Islet of Langerhans (tissue), 1 donor: Measurements from ENCODE around the gene DKC1.

Experiments used
- FAIRE-seq: peaks from one replicate; lab custom pipeline; 2011; peaks lifted over from hg19 to GRCh38; lab: Jason Lieb, UNC

The DKC1 gene

GRCh38 chrX:154738011-154738738 is 24.5 kb upstream of the DKC1 start:
- FAIRE-seq = no peak

DNA sequence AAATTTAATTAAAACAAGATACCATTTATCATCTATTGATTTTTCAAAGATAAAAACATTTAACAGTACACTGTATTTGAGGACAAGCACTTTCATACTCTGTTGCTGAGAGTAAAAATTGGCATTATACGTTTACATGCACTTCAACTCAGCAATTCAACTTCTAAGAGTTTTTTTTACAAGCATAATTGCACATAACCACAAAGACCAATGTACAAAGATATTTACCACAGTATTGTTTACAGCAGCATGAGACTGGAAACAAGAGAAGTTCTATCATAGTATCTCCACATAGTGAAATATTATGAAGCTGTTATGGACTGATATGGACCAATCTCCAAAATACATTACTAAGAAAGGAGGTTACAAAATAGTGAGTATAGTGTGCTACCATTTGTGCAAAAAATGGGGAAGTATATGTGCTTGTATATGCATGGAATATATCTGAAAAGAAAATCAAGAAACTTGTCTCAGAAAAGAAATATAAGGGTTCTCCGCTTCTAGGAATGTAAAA is 22.7 kb upstream of the DKC1 start:
- FAIRE-seq = no peak

- FAIRE-seq = no peak
Measured at GRCh38 chrX:154742613-154743012, 20.1 kb upstream of the DKC1 start.

DNA sequence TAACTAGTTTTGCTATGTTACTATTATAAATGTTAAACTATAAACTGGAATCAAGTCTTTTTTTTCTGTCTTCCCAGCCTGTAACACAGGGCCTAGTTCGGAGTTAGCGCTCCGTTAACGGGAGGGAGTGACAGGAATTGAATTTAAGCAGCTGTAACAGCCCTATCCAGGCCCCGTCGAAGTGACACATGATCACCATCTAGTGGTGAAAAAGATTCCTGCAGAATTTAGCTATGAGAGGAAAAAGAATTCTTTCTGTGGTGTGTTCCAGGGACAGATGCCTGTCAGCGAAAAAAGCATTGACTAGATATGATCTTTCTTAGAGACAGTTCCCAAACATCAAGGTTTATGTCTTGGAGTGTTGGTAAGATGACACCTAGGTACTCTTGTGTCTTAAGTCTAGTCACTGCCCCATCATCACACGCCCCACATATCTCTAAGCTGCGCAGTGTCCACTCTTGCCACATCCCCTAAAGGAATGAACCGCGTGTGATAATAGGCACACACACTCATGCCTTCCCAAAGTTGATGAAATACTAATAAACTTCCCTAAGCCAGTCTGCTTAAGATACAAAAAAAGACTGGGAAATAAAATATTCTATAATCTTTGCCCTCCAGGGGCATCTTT is 13.8 kb upstream of the DKC1 start:
- peak; percentile 60 for FAIRE-seq

DNA sequence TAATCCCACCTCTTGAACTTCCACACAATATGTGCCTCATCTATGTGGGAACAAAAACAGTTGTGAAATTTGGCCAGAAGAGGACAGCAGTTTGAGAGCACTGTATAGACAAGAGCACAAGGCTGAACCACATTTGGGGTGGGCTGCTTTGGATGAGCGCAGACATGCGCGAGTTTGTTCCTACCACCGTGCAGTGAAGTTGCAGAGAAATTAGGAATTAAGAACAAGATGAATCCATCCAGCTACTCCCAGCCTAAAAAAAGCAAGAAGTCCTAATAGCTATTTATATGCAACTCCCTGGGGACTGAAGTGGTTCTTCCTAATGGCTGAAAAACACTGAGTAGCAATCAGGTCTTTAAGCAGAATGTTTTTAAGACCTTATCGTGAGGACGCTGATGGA is 12.8 kb upstream of the DKC1 start:
- no peak for FAIRE-seq

DNA sequence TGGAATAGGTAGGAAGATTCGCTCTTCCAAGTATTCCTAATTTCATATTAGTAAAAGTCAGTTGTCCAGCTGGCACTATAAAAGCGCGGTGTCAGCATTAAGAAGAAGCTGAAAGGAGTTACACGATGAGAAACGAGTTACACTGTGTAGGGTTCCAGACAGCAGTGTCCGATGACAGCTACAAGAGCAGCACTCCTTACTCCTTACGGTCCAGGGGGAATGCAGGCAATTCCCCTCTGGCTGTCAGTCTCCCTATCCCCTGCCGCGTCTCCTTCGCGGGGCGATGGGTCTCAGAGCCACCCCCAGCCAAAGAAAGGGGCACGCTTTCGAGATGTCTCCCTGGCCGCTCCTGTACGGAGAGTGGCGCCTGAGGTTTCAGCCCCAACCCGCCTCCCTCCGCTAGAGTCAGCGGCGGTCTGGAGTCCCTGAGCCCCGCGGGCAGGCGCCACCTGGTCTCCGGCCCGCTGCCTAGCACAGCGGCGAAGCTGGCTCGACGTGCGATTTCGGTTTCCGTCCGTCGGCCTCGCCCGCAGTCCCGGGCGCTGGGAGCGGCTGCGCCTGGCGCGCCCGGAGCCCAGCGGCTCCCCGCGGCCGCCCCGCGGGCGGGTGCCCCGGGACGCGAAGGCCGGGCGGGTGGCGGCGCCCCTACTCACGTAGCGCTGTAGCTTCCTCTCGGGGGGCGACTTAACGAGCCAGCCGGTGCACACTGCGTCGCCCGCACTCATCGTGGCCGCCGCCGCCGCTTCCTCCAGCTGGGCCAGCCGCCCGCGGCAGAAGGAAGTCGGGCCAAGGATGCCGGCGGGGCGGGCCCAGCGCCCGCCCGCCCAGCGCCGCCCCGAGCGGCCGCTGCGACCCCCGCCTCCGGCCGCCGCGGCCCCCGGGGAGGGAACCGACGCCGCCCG is 12.1 kb upstream of the DKC1 start, which contains the start of gene GAB3:
TSS of gene GAB3 (minus strand) at position 777 of the 902 bp plus-strand sequence. CDS start at position 725, 52 bp downstream.
- FAIRE-seq = no peak

DNA sequence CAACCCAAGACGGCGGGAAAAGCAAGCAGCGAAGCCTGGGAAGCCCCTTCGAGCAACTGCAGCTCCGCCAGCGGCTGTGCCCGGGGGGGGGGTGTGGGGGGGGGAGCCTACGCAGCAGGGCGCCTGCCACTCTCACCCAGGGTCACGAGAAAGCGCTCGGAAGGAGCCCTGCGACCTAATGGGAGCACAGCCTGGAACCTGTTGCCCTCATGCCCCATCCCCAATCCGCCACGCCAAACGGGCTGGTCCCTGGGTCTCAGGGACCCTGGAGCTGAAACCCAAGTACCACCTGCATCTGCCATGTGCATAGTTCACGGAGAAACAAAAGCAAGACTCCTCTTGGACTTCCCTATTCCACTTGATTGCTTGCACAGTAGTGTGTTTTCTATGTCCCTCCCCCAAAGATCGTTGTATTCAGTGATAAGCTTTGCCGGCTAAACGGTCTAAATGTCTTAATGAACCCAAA is 11.4 kb upstream of the DKC1 start:
- no peak for FAIRE-seq

GRCh38 chrX:154751669-154752271 is 10.9 kb upstream of the DKC1 start:
- no peak for FAIRE-seq

GRCh38 chrX:154758696-154759095 is 4.0 kb upstream of the DKC1 start:
- FAIRE-seq = no peak

DNA sequence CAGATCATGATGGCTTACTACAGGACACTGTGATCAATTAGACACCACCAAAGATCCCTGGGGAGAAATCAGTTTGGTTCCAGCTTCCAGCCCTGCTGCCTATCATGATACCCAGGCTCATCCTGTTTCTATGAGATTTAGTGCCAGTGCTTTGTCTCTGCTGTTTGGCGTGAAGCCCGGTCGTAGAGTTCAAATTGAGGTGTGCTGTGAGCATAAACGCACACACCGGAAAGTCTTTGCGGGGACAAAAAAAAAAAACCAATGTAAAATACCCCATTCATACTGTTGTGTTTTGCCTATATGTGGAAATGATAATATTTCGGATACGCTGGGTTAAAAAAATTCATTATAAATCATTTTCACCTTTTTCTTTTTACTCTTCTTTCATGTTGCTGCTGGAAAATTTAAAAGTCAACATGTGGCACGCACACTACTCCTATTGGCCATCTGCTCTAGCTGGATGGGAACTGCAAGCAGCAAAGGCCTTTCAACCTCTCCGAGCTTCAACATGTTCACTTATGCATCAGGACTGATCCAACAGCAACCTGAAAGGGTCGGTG is 607 bp upstream of the DKC1 start:
- FAIRE-seq = no peak

GRCh38 chrX:154774622-154775021 is 12.0 kb downstream of the DKC1 start:
- FAIRE-seq = no peak

GRCh38 chrX:154775419-154776349 is 13.0 kb downstream of the DKC1 start:
- FAIRE-seq = no peak

DNA sequence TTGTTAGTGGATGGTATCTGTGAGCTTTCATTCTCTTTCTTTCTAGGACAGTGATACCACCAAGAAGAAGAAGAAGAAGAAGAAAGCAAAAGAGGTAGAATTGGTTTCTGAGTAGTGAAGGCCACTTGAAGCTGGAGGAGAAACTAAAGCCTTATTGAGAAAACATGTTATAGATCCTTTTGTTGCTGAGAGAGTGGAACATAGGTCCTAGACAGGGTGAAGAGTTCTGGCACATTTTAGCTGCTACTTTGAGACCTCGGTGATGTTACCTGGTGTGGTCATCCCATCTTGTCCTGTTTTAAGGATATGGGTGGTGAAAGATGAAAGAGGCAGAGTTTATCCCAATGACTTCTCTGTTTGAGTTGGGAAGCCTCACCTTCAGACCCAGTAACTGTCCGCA is 14.1 kb downstream of the DKC1 start:
- no peak for FAIRE-seq

DNA sequence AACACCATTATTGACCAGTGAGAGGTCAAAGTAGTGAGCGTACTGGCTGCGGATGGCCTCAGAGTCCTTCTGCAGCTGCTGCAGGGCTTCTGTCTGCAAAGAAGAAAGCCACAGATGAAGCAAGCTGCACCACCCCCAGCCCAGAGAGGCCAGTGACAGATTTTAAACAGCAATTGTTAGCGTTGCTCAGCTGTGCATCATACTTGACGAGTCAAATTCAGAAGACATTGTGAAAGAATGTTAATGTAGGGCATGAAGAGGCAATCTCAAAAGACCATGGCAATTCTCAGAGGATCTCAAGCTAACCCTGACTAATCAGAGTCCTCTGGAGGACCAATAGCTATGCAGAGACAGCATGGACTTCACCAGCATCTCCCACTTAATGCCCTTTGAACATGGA is 16.6 kb downstream of the DKC1 start:
- FAIRE-seq = no peak

GRCh38 chrX:154780968-154781367 is 18.3 kb downstream of the DKC1 start:
- FAIRE-seq = no peak

DNA sequence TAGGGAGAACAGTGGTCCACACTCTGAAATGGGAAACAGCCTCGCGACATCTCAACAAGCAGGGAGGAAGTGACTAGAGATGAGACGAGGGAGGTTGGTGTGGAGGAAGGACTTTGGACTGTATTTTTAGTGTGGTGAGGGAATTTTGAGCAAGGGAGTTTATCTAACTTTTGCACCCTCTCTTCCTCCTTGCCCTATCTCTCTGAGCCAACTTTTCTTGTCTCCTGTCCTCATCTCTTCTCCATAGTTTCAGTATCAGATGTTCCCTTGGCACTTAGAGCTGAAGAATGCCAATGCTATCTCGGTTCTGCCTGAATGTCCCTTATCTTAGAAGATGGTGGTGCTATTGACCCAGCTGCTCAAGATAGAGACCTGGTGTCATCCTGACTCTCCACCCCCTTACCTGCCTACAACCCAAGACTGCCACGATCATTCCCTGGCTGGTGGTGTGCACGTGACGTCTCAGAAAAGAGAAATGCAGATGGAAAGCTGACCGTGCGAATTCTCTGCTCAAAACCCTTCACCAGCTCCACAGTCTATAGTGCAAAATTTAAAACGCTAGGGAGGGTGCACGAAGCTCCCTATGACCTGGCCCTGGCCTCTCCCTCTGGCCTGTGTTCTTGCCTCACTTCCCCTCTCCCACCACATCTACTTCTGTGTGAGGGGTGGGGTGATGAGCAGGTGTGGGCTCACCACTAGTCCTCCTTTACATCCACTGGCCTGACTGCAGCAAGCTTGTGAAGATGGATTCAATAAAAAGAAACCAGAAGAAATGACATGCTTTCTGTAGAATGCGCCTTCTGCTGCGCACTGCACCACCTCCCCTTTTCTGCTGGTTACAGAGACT is 21.7 kb downstream of the DKC1 start:
- FAIRE-seq = no peak

GRCh38 chrX:154785716-154786115 is 23.1 kb downstream of the DKC1 start:
- FAIRE-seq = no peak

DNA sequence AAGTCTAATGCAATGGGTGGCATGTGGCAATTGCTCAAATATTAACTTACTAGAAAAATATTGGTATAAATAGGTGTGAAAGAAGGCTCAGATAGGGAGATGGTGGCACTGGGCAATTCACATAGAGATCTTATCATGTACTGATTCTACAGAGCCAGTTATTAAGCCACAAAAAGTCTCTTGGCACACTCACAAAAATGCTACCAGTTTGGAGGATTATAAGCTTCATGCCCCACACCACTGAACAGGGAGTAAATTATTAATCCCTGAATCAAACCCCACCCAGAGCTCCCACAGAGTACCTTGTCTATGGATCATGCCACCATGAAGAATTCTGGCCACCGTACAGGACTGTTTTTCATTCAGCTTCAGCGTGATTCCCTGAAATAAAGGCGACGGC is 28.8 kb downstream of the DKC1 start:
- no peak for FAIRE-seq

DNA sequence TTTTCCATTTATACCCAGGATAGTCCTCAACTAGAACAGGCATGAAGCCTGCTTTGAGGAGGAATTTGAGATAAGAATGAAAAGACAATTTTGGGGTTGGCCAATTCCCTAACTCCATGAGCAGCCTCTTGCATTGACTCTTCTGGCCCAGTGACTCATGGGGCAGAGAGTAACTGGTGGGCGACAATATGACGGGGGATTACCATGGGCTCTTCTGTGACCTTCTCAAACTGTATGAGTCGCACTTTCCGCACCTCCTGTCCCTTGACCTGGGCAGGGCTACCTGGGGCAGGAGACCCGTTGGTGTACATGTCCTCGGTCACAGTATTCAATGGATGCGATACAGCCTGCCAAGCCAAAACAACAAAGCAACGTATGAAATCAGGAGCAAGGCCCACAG is 29.3 kb downstream of the DKC1 start:
- no peak for FAIRE-seq
